ENCODE measurements around the gene NAT9.

Gene NAT9

DNA sequence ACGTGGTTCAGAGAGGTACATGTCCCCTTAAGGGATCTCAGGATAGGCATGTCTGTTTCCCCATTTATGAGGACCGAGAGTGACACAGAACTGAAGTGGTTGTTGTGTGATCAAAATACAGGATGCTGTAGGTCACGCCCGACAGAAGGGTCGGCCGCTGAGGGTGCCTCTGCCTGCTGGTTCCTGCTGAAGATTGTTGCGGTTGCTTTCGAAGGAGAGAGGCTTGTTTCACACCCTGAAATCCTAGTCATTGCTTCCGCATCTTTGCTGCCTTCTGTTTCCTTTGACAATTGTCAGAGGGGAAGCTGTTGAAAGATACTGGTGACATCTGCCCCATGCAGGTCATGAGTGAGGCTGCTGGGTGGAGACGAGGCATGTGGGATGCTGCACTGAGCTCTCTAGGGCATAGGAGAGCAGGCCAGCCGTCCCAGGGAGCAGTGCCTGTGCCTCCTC is 3.8 kb upstream of the NAT9 start:
- DNase-seq (ENCODE audit: low spot score) = peak; percentile 80

DNA sequence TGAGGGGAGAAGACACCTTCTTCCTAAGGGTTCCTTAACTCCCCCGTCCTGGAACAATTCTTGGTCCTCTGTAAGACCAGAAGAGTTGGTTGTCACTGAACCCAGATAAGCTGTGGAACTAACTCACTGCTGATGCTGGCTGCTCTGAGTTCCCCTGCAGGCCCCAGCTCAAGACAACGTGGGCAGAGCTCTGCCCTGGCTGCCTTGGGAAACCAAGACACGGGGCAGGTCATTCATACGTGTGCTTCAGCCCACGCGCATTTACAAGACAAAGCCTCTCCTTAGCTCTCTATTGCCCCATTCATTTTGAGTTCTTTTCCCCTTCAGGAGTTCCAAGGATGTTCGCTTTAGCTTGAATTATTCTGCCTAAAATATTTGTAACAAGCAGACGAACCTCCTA is 3.4 kb upstream of the NAT9 start:
- no peak for DNase-seq (ENCODE audit: low spot score)

DNA sequence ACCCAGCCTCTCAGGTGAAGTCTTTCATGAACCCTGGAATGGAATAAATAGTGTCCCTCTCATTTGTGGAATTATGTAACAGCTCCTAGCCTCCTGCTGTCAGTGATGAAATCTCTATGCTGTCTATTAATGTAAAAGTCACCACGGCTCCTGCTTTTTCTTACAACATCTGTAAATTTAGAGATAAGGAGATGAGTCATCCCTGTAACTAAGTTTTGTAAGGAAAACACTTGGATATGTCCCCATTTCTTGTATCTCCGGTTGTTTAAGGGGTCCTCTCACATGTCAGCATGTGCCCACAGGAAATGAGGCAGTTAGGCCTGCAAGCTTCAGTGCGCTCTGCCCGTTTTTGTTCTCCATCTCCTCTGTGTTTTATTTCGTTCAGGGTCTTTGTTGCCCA is 2.8 kb upstream of the NAT9 start:
- no peak for DNase-seq (ENCODE audit: low spot score)

DNA sequence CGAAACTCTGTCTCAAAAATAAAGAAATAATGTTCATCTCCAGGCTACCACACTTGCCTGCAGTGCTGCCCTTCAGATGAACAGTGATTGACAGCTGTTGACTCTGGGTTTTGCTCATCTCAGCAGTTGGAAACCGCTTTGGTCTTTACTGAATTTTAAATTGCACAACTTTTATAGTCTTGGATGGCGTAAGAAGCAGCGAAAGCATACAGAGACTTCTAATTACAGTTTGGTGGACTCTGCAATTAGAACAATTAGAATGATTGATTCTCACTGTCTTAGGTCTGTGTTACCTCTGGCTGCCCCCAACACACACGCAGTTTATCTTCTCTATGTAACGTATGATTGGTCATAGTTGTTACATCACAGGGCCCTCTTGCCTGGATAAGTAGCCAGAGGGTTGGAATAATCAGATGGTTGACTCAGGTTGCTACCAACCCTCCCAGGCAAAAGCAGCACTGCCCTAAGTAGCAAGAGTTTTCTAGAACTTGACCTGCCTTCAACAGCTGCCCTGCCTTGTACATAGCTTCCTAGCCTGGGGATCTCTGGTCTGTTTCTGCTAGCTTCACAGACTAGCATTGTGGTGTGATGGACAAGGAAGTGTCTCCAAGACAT is 1.9 kb upstream of the NAT9 start:
- DNase-seq (ENCODE audit: low spot score) = no peak

DNA sequence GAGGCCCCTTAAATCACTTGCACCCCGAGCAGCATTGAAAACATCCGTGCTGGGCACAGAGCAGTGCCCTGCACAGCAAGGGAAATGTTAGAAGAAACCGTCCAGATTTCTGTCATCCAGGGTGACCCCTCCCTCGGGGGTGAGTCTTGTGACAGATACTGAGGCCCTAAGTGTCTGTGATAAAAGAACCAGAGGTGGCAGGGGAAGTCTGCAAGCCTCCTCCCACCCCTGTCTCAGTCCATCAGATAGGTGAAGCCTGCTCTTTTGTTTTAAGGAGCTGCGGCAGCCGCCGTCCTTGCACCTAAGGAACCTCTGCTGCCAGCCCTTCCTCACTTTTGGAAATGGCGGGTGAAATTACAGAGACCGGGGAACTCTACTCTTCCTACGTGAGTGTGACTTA is 845 bp upstream of the NAT9 start:
- DNase-seq (ENCODE audit: low spot score) = no peak

DNA sequence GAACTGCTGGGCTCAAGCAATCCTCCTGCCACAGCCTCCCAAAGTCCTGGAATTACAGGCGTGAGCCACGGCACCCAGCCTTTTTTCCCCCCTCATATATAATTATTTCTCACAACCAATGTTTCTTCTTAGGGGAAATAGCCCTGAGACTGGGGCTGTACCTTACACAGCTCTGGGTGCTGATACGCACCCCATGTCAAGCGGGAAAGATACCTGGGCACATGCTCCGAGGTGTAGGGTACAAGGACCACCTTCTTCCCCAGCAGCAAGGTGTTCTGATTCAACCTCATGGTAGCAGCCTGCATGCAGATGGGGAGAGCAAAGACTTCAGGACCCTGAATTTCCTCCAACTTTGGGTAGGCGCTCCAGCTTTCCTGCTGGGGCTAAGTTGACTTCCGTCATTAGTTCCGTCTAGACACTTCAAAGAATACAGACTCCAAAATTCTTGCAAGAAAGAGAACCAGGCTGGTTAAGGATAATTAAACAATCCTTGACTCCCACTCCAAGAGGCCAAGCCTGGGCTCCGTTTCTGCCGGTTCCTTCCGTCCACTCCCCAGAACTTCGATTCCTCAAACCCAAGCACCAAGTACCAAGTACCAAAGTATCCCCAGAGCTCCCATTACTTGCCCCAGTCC is 619 bp downstream of the NAT9 start:
- no peak for DNase-seq (ENCODE audit: low spot score)

DNA sequence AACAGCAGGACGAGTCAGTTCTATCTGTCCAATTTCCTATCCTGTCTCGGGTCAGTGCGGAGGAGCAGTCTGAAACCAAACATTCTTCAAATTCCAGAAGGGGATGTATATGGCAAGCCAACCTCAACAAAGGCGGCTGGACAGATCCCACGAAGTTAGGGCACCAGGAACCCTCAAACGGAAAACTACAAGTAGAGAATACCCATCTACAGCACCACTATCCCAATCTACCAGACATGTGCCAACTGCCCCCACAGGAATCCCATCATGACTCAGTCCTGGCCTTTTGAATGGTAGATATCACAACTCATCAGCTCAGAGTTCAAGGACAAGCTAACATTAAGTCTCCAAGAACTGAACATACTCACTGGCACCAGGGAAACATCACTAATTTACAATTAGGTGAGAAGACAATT is 2.3 kb downstream of the NAT9 start:
- no peak for DNase-seq (ENCODE audit: low spot score)

DNA sequence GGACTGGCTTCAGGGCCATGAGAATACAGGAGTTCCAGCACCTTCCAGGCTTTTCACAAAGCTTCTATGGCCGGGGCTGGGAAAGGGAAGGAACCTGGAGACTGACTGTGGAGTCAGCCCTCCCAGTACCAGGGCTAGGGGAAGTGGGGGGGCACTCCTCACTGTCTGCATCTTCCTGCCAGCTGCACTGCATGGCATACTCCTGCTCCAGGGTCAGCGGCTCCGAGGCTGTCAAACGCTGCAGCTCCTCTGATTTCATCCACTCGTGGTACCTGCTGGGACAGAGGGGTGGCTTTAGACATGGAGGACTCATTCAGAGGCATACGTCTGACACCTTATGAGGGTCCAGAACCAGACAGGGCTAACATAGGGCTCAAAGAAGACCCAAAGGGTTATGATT is 2.7 kb downstream of the NAT9 start:
- DNase-seq (ENCODE audit: low spot score) = no peak

DNA sequence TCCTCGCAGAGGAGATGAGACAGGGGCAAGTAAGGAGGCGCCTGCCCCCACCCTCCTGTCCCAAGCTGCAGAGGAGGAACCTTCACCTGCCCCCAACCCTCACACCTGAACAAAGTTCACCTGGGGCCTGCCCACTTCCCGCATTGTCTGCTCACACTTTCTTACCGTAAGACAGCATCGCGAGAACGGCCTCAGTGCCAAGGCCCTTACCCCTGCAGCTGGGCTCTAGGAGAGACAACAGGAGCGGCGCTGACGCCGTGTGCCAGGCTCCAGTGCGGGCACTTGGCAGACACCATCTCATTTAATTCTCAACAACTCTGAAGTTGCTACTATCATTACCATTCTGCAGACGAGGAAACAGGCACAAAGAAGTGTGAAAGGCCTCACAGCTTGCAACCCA is 4.1 kb downstream of the NAT9 start:
- DNase-seq (ENCODE audit: low spot score) = no peak

DNA sequence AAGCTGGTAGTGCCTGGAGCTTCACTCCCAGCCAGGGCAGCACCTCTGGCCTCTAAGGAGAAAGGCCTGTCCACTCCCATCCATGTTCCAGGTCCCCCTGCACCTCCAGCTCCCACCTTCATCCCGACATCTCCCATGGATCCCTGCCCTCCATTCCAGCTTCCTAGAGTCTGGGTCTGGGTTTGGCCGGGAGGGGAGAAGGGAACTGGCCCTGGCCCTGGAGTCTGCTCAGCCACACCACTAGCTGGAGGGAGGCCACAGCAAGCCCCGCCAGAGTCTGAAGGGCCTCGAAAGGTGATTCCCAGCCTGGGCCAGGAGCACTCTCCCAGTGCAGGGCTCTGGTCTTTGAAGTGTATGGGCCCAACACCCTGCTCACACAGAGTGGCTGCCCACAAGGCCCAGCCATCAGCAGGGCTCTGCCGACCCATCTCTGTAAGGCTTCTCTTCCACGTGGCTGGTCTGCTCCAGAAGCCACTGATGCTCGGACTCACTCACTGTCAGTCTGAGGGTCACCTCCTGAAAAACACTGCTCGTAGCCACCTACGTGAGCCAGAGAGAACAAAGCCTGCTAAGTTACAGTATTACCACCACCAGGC is 4.7 kb downstream of the NAT9 start:
- no peak for DNase-seq (ENCODE audit: low spot score)

DNA sequence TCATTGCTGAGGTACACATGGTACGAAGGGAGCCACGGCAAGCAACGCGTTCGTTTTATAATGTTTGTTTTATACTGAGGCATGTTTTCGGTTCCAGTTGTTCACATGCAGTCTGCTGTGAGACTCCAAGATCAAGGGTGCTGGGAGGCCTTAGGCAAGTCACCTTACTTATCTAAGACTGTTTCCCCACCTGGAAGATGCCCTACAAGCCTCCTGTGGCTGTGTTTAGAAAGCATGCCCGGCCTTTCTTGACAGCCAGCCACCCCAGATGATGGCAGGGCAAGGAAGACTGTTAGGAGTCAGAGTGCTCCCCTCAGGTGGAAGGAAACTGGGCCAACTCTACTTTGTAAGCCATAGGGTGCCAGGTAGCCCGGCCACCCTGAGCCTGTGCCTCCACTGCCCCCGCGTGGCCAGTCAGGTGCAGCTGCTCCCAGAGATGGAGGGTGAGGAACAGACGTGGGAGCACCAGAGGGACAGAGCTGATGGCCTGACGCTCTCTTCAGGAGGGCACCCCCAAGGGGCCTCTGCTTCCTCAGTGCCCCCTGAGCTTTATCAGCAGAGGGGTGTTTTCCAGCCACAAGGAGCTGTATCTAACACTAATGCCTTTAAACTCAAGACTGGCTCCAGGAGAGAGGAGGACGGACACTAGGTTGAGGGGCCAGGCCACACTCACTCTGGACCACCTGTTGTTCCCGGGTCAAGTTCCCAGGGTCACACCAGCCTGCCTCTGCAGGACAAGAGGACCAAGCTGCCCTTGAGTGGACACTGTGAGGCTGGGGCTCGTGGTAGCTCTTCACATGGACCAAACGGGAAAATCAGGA is 5.4 kb downstream of the NAT9 start:
- peak; percentile 82 for DNase-seq (ENCODE audit: low spot score)

DNA sequence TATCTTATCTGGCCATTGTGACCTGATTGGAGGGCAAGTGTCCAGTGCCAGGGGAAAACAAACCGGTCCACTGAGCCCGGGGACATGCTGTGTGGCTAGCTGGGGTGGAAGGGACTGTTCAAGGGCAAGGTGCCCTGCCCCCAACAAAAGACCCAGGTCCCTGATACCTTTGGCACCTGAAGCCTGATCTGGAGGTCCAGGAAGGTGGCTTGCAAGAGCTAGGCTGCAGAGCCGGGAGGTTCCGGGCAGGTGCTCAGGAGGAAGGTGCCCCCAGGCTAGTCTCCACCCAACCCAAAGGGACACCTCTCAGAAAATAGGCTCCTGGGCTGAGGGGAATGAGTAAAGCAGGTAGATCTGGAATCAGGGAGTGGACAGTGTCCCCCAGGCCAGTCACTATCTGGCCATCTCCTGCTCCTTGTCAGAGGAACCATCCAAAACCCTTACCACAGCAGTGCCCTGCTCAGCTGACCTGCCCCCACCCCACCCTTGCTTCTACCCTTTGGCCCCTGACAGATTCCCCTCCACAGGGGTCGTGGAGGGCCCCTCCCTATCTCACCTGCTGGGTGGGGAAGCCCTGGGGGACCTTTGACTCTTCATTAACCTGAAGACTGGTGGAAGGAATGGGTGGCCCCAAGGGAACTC is 6.2 kb downstream of the NAT9 start:
- DNase-seq (ENCODE audit: low spot score) = no peak

DNA sequence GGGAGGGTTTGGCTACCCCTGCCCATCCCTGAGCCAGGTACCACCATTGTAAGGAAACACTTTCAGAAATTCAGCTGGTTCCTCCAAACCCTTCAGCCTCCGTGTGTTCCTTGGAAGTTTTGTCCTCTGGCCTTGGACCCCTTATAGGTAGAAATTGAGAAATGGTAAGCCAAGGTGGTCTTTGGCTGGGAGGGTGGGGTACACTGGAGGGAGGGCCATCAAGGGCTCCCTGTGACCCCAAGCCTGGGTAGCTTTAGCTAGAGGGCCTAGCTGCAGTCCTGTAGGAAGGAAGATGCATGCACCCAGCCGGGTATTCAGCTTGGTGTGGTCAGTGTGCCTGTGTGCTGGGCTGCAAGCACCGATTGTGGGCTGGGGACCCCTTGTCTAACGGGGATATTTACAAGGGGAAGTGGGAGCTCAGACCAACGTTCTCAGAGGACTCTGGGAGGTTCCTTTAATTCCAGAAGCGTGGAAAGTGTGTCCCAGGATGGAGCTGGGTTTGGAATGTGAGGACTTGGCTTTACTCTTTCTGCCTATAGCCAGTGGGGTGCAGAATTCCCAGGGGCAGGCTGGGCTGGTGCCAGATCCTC is 6.8 kb downstream of the NAT9 start:
- no peak for DNase-seq (ENCODE audit: low spot score)

DNA sequence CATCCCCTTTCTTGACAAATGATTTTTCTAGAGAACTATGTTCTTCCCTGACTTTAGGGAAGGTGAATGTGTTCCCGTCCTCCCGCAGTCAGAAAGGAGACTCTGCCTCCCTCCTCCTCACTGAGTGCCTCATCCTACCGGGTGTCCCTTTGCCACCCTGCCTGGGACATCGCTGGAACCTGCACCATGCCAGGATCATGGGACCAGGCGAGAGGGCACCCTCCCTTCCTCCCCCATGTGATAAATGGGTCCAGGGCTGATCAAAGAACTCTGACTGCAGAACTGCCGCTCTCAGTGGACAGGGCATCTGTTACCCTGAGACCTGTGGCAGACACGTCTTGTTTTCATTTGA is 7.4 kb downstream of the NAT9 start:
- no peak for DNase-seq (ENCODE audit: low spot score)

DNA sequence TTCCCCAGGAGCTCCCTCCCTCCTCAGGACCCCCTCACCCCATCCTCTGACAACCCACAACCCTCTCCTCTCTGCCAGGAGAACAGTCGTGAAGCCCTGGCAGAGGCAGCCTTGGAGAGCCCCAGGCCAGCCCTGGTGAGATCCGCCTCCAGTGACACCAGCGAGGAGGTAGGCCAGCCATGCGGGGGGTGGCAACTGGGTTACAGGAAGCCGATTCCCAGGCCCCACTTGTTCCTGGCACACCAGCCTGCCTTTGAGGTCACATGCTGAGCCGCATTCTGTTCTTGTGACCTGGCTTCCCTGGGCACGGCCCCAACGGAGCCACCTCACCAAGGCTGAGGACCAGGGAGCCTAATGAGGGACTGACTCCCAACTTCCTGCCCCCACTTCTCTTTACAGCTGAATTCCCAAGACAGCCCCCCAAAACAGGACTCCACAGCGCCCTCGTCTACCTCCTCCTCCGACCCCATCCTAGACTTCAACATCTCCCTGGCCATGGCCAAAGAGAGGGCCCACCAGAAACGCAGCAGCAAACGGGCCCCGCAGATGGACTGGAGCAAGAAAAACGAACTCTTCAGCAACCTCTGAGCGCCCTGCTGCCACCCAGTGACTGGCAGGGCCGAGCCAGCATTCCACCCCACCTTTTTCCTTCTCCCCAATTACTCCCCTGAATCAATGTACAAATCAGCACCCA is 7.9 kb downstream of the NAT9 start:
- peak; percentile 62 for DNase-seq (ENCODE audit: low spot score)

DNA sequence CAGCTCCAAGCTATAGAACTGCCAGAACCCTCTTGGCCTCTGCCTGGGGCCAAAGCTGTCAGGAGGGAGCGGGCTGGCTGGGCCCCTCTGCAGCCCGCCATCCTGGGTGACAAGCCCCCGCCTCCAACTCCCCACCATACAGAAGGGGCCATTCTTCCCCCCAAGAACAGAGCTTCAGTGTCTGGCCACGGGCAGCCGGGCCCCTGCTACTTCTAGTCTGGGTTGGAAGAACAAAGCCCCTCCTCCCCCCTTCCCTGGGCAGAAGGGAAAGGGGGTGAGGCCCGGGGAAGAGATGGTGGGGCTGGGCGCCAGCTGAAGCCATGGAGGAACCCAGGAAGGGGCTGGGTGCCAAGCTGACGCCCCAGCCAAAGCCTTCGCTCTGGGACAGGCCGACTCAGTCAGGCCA is 9.0 kb downstream of the NAT9 start:
- DNase-seq (ENCODE audit: low spot score) = peak; percentile 95

DNA sequence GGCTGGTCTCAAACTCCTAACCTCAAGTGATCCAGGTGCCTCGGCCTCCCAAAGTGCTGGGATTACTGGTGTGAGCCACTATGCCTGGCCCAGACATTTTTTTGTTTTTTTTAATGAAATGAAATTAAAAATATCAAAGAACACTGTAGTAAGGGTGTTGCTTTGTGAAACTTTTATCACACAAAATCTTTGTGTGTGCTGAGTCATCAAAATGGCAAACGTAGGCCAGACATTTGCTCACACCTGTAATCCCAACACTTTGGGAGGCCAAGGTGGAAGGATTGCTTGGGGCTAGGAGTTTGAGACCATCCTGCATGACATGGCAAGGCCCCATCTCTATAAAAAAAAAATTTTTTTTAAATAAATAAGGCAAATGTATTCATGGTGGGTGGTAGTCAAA is 9.7 kb downstream of the NAT9 start:
- no peak for DNase-seq (ENCODE audit: low spot score)

DNA sequence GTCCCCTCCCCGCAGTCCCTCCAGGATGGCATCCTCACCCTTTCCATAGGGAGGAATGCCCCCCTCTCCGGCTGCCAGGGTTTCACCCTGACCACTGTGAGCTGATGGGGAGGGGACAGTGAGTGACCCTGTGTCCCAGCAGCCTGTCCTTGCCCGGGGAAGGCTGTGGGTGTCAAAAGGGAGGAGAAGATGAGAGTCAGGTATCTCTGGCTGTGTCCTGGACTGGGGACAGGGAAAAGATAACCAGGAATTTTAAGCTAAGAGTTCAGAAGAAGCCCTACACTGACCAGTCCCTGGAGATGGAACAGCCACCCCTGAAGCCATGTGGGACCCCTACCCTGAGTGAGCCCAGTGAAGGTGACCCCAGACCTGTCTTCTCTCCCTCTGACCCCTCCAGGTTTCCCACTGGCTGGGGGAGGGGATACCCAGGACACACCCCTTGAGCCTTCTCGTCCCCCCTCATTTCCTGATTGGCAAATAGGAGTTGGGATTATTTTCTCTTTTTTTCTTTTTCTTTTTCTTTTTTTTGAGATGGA is 11.3 kb downstream of the NAT9 start:
- no peak for DNase-seq (ENCODE audit: low spot score)

DNA sequence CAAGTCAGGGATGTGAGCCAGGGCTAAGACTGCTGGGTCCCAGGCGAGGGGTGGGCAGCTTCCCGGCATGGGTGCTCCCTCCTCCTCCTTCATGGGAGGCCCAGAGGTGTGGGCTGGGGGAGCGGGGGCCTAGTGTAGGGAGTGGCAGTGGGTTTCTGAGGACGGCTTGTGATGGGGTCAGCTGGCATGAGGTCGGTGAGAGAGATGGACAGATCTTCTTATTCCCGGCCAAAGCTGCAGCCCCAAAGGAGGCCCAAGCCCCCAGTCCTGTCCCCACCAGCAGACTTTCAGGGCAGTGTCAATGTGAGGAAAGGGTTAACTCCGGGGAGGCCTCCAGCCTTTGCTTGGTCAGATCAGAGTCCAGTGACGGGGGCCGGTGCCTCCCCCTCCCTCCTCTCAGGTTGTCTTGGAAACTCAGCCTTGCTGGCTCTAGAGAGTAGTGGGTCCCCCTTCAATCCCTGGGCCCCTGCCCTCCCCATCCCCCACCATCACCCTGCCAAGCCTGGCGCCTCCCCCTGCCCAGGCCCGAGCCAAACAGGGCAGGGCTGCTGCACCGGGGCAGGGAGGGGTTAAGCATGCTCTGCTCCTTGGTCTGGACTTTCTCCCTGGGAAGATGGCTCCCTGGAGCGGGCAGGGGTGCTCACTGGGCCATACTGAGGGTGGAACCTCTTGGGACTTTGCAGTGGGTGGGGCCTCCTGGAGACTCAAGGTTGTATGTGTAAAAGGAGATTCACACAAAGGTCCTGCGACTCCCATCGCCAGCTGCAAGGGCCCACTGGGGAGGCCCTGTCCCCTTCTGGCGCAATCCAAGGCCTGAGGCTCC is 12.4 kb downstream of the NAT9 start:
- peak; percentile 53 for DNase-seq (ENCODE audit: low spot score)

DNA sequence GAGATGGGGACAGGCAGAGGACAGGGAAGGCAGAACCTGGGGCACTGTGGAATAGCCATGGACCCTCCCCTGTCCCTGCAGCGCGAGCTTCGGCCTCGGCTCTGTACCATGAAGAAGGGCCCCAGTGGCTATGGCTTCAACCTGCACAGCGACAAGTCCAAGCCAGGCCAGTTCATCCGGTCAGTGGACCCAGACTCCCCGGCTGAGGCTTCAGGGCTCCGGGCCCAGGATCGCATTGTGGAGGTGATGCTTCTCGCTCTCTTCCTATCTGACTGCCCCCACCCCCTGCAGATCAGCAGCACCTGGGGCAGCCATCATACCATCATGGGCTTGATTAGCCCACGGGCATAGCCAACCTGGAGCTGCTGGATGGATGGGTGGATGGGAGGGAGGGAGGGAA is 14.2 kb downstream of the NAT9 start:
- DNase-seq (ENCODE audit: low spot score) = no peak
